ENCODE measurements around the gene TMEM63B.

TMEM63B gene

GRCh38 chr6:44127186-44128019 lies at the start of gene TMEM63B, which contains the start of gene MRPL14:
Gene TMEM63B, plus strand, starts transcription at chr6:44127554. Its CDS starts 7,031 bp downstream, at chr6:44134585.
Gene MRPL14, minus strand, starts transcription at chr6:44127452. Its CDS starts 10,841 bp downstream, at chr6:44116611.
- H3K4me3 ChIP-seq (ENCODE audit: low read length): peak within 1 kb of the TSS; percentile 89
- peak; percentile 89 for DNase-seq (ENCODE audit: low read depth)
- no peak for TF ChIP-seq CTCF (IDR thresholded peaks at IDR 0.05; ENCODE audit: insufficient read depth, low read depth, low read length, missing control alignments)

- no peak for DNase-seq (ENCODE audit: low read depth)
Measured at GRCh38 chr6:44078219-44078826, 49.0 kb upstream of the TMEM63B start.

GRCh38 chr6:44078827-44079671 lies 48.3 kb upstream of the TMEM63B start:
- no peak overlapping the region for H3K4me3 ChIP-seq (ENCODE audit: low read length)
- peak; percentile 78 for DNase-seq (ENCODE audit: low read depth)
- TF ChIP-seq CTCF (IDR thresholded peaks at IDR 0.05; ENCODE audit: insufficient read depth, low read depth, low read length, missing control alignments): peak; percentile 88

More at GRCh38 chr6:44078219-44078826, 49.0 kb upstream of the TMEM63B start:
- no peak overlapping the region for H3K4me3 ChIP-seq (ENCODE audit: low read length)
- TF ChIP-seq CTCF (IDR thresholded peaks at IDR 0.05; ENCODE audit: insufficient read depth, low read depth, low read length, missing control alignments): no peak

GRCh38 chr6:44079672-44080071 lies 47.7 kb upstream of the TMEM63B start:
- H3K4me3 ChIP-seq (ENCODE audit: low read length): no peak overlapping the region
- no peak for TF ChIP-seq CTCF (IDR thresholded peaks at IDR 0.05; ENCODE audit: insufficient read depth, low read depth, low read length, missing control alignments)
- no peak for DNase-seq (ENCODE audit: low read depth)

GRCh38 chr6:44080561-44081521 lies 46.5 kb upstream of the TMEM63B start:
- no peak for DNase-seq (ENCODE audit: low read depth)
- H3K4me3 ChIP-seq (ENCODE audit: low read length): no peak overlapping the region
- TF ChIP-seq CTCF (IDR thresholded peaks at IDR 0.05; ENCODE audit: insufficient read depth, low read depth, low read length, missing control alignments): no peak

- DNase-seq (ENCODE audit: low read depth): no peak
- no peak overlapping the region for H3K4me3 ChIP-seq (ENCODE audit: low read length)
- TF ChIP-seq CTCF (IDR thresholded peaks at IDR 0.05; ENCODE audit: insufficient read depth, low read depth, low read length, missing control alignments): no peak
Measured at GRCh38 chr6:44081753-44082152, 45.6 kb upstream of the TMEM63B start.

Data from epithelial cell of esophagus (primary cell).